C4-2B (cell line): ENCODE measurements around the gene COX5A.

Source experiments
- ZFX ChIP-seq: fragments of 450-650 bp; IDR thresholded peaks from 2 replicates; pipeline ENCODE4 v1.6.1; 2017
- TF ChIP-seq, protein P1 (sequence below): fragments of 450-650 bp; conservative IDR thresholded peaks from 2 replicates; pipeline ENCODE4 v1.5.1; 2017; ENCODE audit warnings: mild to moderate bottlenecking

DNA sequence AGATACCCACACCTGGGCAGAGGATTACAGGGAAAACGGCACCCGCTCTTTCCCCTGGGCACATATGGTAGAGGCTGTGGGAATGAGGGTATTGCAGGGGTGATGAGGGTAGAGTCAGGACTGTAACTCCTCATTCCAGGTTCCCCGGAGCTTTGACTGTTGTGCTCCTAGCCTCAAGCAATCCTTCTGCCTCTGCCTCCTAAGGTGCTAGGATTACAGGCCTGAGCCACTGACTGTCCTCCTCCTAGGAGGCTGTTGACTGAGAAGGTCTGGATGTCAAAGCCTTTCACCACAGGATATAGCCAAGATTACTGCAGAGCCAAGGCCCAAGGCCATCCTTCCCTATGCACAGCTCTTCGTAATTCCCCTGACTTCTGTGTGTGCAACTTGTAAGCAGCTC lies 49.2 kb downstream of the COX5A start:
- TF ChIP-seq, protein P1, sequence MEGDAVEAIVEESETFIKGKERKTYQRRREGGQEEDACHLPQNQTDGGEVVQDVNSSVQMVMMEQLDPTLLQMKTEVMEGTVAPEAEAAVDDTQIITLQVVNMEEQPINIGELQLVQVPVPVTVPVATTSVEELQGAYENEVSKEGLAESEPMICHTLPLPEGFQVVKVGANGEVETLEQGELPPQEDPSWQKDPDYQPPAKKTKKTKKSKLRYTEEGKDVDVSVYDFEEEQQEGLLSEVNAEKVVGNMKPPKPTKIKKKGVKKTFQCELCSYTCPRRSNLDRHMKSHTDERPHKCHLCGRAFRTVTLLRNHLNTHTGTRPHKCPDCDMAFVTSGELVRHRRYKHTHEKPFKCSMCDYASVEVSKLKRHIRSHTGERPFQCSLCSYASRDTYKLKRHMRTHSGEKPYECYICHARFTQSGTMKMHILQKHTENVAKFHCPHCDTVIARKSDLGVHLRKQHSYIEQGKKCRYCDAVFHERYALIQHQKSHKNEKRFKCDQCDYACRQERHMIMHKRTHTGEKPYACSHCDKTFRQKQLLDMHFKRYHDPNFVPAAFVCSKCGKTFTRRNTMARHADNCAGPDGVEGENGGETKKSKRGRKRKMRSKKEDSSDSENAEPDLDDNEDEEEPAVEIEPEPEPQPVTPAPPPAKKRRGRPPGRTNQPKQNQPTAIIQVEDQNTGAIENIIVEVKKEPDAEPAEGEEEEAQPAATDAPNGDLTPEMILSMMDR, result no peak
- TF ChIP-seq ZFX, result no peak
